Choroid plexus epithelial cell (primary cell): Measurements from ENCODE around the gene MYLK2.

ENCODE experiments used
- DNase-seq: peaks from one replicate; pipeline ENCODE4 v3.0.0-alpha.2; 2010; ENCODE audit warnings: low read depth
- H3K4me3 ChIP-seq: 2 replicates; pipeline ENCODE4 v1.5.1; 2011; ENCODE audit warnings: low read depth, mild to moderate bottlenecking, control low read depth, low read length, moderate library complexity
- CTCF ChIP-seq: conservative IDR thresholded peaks from 2 replicates; pipeline ENCODE4 v1.5.1; 2011; ENCODE audit warnings: low read depth, mild to moderate bottlenecking, control low read depth, inconsistent platforms, low read length, moderate library complexity

Gene MYLK2

GRCh38 chr20:31819083-31819784 is at the start of gene MYLK2:
Gene MYLK2 (plus strand): TSS chr20:31819356. CDS start chr20:31819581, 225 bp downstream.
- DNase-seq, result no peak
- TF ChIP-seq CTCF, result no peak
- no peak within 1 kb of the TSS for H3K4me3 ChIP-seq

- no peak overlapping the region for H3K4me3 ChIP-seq
- TF ChIP-seq CTCF, result no peak
- DNase-seq, result no peak
Observed at GRCh38 chr20:31769681-31770080, 49.5 kb upstream of the MYLK2 start.

GRCh38 chr20:31770243-31770642 is 48.9 kb upstream of the MYLK2 start:
- no peak for TF ChIP-seq CTCF
- DNase-seq, result no peak
- H3K4me3 ChIP-seq, result no peak overlapping the region

GRCh38 chr20:31774408-31774807 is 44.7 kb upstream of the MYLK2 start:
- DNase-seq, result no peak
- TF ChIP-seq CTCF, result no peak
- H3K4me3 ChIP-seq, result no peak overlapping the region

- no peak for DNase-seq
- H3K4me3 ChIP-seq, result no peak overlapping the region
- TF ChIP-seq CTCF, result no peak
Observed at GRCh38 chr20:31780839-31781238, 38.3 kb upstream of the MYLK2 start.

GRCh38 chr20:31781945-31782344 is 37.2 kb upstream of the MYLK2 start:
- TF ChIP-seq CTCF, result no peak
- H3K4me3 ChIP-seq, result no peak overlapping the region
- DNase-seq, result no peak

- TF ChIP-seq CTCF, result no peak
Observed at GRCh38 chr20:31784354-31785044, 34.7 kb upstream of the MYLK2 start.

More at GRCh38 chr20:31784354-31785044, 34.7 kb upstream of the MYLK2 start:
- DNase-seq, result no peak
- no peak overlapping the region for H3K4me3 ChIP-seq
